Fibroblast of lung (primary cell): Measurements from ENCODE around the gene OTUB2. TPM values are rescaled to one million over a fixed set of nuclear protein-coding genes. Genes with fewer than 3 reads are reported as not detected.

ENCODE experiments used
- DNase-seq, 2 donors: peaks; one replicate each; pipeline versions ENCODE4 v3.0.0 to v3.0.0-alpha.2; 2010; ENCODE audit warnings: low read depth in 2 of 2
- H2AFZ ChIP-seq: 2 replicates; pipeline ENCODE4 v1.5.1; 2012; ENCODE audit warnings: low read length, control low read depth, inconsistent platforms
- H3K27ac ChIP-seq: 2 replicates; pipeline ENCODE4 v1.5.1; 2011; ENCODE audit warnings: low read length, control low read depth; ENCODE audit not compliant: insufficient read depth
- H3K27me3 ChIP-seq: 2 replicates; pipeline ENCODE4 v1.5.1; 2011; ENCODE audit warnings: mild to moderate bottlenecking, low read length; ENCODE audit not compliant: control insufficient read depth, insufficient read depth
- H3K36me3 ChIP-seq: 2 replicates; pipeline ENCODE4 v1.5.1; 2011; ENCODE audit warnings: low read length; ENCODE audit not compliant: control insufficient read depth, insufficient read depth
- H3K4me1 ChIP-seq: 2 replicates; pipeline ENCODE4 v1.5.1; 2011; ENCODE audit warnings: low read length; ENCODE audit not compliant: control insufficient read depth, insufficient read depth; ENCODE audit errors: extremely low read depth
- H3K4me2 ChIP-seq: 2 replicates; pipeline ENCODE4 v1.5.1; 2011; ENCODE audit warnings: low read length, control low read depth; ENCODE audit not compliant: insufficient read depth; ENCODE audit errors: extremely low read depth
- H3K4me3 ChIP-seq, 4 experiments: fragments of 200-600 bp in 1 of 4; sonication (generic) in 1 of 4; replicated peaks in 1 of 4; 2 replicates each; pipeline ENCODE4 v1.5.1; 2011 to 2016; ENCODE audit warnings: low read length in 4 of 4, low read depth in 3 of 4, mild to moderate bottlenecking in 3 of 4, control low read depth in 2 of 4, inconsistent platforms in 1 of 4, mixed read lengths in 1 of 4; ENCODE audit not compliant: insufficient read depth in 1 of 4; ENCODE audit errors: control extremely low read depth in 1 of 4
- H3K79me2 ChIP-seq: 2 replicates; pipeline ENCODE4 v1.5.1; 2012; ENCODE audit warnings: mild to moderate bottlenecking, low read length, inconsistent platforms; ENCODE audit not compliant: control insufficient read depth, insufficient read depth
- H3K9ac ChIP-seq: 2 replicates; pipeline ENCODE4 v1.5.1; 2011; ENCODE audit warnings: mild to moderate bottlenecking, low read length, control low read depth; ENCODE audit not compliant: insufficient read depth
- H3K9me3 ChIP-seq: 2 replicates; pipeline ENCODE4 v1.5.1; 2012; ENCODE audit warnings: low read depth, low read length; ENCODE audit not compliant: control insufficient read depth, insufficient read depth
- H4K20me1 ChIP-seq: 2 replicates; pipeline ENCODE4 v1.5.1; 2011; ENCODE audit warnings: low read length; ENCODE audit not compliant: control insufficient read depth, insufficient read depth; ENCODE audit errors: extremely low read depth
- EZH2 ChIP-seq: IDR thresholded peaks from 2 replicates; pipeline ENCODE4 v1.5.1; 2012; ENCODE audit warnings: low read length, control low read depth, mild to moderate bottlenecking; ENCODE audit errors: missing control alignments
- polyA plus RNA-seq, 2 donors: library from polyadenylated mRNA; depleted of rRNA in 1 of 2; stranded (reverse) in 1 of 2; unstranded in 1 of 2; fragments of >200 nt; gene quantifications; 2 replicates each; pipeline ENCODE4 v1.2.1, GENCODE V29; 2011 to 2012; ENCODE audit warnings: missing spikeins in 1 of 2
- total RNA-seq: library from RNA; depleted of rRNA; stranded (reverse); fragments of >200 nt; gene quantifications from 2 replicates; pipeline ENCODE4 v1.2.1, GENCODE V29; 2014
- TF ChIP-seq, protein P1 (sequence below), 2 donors: IDR thresholded peaks in 1 of 2; conservative IDR thresholded peaks in 1 of 2; 1 replicate in 1 of 2; 2 replicates in 1 of 2; pipeline ENCODE4 v1.5.1; 2011 to 2012; ENCODE audit warnings: low read length in 2 of 2, control low read depth in 1 of 2, inconsistent platforms in 1 of 2, low read depth in 1 of 2, mild to moderate bottlenecking in 1 of 2

Gene OTUB2
- total and polyA plus RNA-seq, 2 donors (not counting 1 experiment from before 2014, with no cell fraction given), result 1.3 to 2.3 TPM

DNA sequence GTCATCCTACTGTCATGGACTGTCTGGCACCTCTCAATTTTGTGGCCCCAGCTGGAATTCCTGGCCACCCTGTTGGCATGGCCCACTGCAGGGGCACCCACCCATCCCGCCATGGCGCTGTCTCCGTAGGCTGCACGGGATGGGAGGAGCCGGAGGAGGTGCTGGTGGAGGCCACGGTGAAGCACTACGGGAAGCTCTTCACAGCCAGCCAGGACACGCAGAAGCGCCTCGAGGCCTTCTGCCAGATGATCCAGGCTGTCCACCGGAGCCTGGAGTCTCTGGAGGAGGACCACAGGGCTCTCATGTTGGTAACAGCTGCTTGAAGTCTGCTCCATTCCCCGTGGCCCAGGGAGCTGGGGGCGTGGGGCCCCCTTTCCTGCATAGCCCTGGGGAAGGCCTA, 25.1 kb upstream of the OTUB2 start:
- DNase-seq, result no peak
- Histone ChIP-seq H3K79me2 (no peaks in the 10 kb centered on the region), H3K4me2 (no peak overlapping the region)

DNA sequence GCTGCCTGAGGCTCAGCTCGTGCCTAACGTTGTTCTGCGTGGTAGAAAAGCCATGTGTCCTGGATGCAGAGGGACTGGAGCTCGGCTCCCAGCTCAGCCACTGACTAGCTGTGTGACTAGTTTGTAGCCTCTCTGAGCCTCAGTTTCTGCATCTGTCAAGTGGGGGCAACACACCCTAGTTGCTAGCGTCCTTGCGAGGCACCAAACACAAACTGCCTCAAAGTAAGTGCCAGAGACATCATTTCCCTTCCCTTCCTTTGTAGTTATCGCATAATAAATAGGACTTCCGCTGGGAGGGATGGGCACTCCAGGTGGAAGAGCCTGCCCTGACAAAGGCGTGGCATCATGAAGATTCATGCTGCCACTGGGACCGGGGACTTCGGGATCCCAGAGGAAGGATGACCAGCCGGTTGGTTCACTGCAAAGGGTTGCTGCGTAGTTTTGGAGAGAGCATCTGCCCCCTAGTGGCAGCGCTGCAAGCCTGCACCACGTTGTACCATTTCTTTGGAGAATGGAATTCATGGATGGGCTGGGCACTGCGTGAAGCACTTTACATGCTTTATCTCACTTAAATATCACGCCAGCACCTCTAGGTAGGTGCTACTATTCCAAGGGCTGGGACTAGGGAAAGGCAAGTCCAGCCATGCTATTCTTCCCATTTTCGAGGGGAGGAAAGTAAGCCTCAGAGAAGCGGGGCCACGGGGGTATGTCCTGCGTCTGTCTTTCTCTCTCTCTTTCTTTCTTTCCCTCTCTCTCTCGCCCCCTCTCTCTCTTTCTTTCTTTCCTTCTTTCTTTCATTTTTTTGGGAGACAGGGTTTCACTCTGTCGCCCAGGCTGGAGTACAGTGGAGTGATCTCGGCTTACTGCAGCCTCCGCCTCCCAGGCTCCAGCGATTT, 24.4 kb upstream of the OTUB2 start:
- Histone ChIP-seq H3K27me3 (peaks cover 7% of the 10 kb centered on the region), H3K9me3 (no peaks in the 10 kb centered on the region), H2AFZ (no peak overlapping the region), H3K4me1 (no peaks in the 10 kb centered on the region), H3K4me3 (no peak overlapping the region), H3K9ac (no peak overlapping the region), H3K79me2 (no peaks in the 10 kb centered on the region), H3K36me3 (no peaks in the 10 kb centered on the region), H3K4me2 (no peak overlapping the region), H3K27ac (no peak overlapping the region), H4K20me1 (no peaks in the 10 kb centered on the region)
- TF ChIP-seq EZH2, result no peak
- TF ChIP-seq, protein P1, sequence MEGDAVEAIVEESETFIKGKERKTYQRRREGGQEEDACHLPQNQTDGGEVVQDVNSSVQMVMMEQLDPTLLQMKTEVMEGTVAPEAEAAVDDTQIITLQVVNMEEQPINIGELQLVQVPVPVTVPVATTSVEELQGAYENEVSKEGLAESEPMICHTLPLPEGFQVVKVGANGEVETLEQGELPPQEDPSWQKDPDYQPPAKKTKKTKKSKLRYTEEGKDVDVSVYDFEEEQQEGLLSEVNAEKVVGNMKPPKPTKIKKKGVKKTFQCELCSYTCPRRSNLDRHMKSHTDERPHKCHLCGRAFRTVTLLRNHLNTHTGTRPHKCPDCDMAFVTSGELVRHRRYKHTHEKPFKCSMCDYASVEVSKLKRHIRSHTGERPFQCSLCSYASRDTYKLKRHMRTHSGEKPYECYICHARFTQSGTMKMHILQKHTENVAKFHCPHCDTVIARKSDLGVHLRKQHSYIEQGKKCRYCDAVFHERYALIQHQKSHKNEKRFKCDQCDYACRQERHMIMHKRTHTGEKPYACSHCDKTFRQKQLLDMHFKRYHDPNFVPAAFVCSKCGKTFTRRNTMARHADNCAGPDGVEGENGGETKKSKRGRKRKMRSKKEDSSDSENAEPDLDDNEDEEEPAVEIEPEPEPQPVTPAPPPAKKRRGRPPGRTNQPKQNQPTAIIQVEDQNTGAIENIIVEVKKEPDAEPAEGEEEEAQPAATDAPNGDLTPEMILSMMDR (conservative IDR thresholded peaks at IDR 0.05 in 1 of 2, IDR thresholded peaks at IDR 0.05 in 1 of 2; ENCODE audit: low read depth in 1 of 2, low read length in 2 of 2), result peak; percentile 96 to 98
- DNase-seq, result peak; percentile 49 to 71

More for the DNA sequence above, 25.1 kb upstream of the OTUB2 start:
- Histone ChIP-seq H3K9me3 (no peaks in the 10 kb centered on the region), H3K4me3 (no peak overlapping the region), H3K36me3 (no peaks in the 10 kb centered on the region), H3K9ac (no peak overlapping the region), H3K27ac (no peak overlapping the region), H3K4me1 (no peaks in the 10 kb centered on the region), H2AFZ (no peak overlapping the region), H4K20me1 (no peaks in the 10 kb centered on the region), H3K27me3 (peaks cover 7% of the 10 kb centered on the region)
- TF ChIP-seq EZH2, result no peak
- TF ChIP-seq, protein P1 (conservative IDR thresholded peaks at IDR 0.05 in 1 of 2, IDR thresholded peaks at IDR 0.05 in 1 of 2; ENCODE audit: low read depth in 1 of 2, low read length in 2 of 2), result no peak

DNA sequence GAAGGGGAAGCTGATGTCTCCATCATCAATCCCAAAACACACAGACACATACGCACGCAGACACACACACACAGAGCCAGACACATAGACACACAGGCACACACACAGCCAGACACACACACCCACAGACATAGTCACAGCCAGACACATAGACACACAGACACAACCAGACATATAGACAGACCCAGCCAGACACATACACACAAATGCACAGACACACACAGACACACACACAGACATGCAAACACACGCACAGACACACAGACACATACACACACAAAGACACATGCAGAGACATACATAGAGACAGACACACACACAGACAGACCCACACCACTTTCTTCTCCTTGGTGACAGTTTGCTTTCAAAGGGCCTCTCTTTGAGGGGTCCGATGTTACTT, 22.7 kb upstream of the OTUB2 start:
- TF ChIP-seq, protein P1 (conservative IDR thresholded peaks at IDR 0.05 in 1 of 2, IDR thresholded peaks at IDR 0.05 in 1 of 2; ENCODE audit: low read depth in 1 of 2, low read length in 2 of 2), result no peak
- no peak for TF ChIP-seq EZH2
- DNase-seq, result no peak
- no peak overlapping the region for H2AFZ ChIP-seq
- H3K9me3 ChIP-seq, result no peaks in the 10 kb centered on the region
- H3K27ac ChIP-seq, result no peak overlapping the region
- H4K20me1 ChIP-seq, result no peaks in the 10 kb centered on the region
- H3K79me2 ChIP-seq, result no peaks in the 10 kb centered on the region
- no peaks in the 10 kb centered on the region for H3K36me3 ChIP-seq
- H3K4me2 ChIP-seq, result no peak overlapping the region
- H3K27me3 ChIP-seq, result peaks cover 7% of the 10 kb centered on the region
- H3K4me1 ChIP-seq, result no peaks in the 10 kb centered on the region
- H3K9ac ChIP-seq, result no peak overlapping the region
- no peak overlapping the region for H3K4me3 ChIP-seq
